GM21723 (cell line): ENCODE measurements around the gene NSG1.
A peak's percentile ranks its signal among the peaks of the same experiment; 100 is the strongest.

Source experiments
- ATAC-seq: cut with Tn5 transposase; IDR thresholded peaks from one replicate; pipeline ENCODE4 v1.9.1; 2021; ENCODE audit warnings: mild to moderate bottlenecking, moderate library complexity; ENCODE audit not compliant: unreplicated experiment

NSG1 gene

DNA sequence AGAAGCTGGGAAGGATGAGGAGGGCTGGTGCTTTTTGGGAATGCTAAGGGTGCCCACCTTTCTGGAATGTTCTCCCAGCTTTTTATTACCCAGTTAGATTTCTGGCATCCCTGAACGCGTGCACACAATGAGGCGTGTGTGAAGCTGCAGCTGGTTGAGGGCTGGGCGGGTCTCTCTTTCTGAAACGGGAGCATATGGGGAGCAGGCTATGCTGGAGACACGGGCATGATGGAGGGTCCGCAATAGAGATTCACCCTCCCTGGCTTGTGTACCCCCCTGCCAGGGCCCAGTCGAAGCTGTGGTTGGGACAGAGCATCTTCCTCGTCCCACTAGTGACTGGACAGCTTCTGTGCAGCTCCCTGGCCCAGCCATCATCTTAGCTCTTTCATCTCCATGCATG, 8.5 kb downstream of the NSG1 start:
- no peak for ATAC-seq

DNA sequence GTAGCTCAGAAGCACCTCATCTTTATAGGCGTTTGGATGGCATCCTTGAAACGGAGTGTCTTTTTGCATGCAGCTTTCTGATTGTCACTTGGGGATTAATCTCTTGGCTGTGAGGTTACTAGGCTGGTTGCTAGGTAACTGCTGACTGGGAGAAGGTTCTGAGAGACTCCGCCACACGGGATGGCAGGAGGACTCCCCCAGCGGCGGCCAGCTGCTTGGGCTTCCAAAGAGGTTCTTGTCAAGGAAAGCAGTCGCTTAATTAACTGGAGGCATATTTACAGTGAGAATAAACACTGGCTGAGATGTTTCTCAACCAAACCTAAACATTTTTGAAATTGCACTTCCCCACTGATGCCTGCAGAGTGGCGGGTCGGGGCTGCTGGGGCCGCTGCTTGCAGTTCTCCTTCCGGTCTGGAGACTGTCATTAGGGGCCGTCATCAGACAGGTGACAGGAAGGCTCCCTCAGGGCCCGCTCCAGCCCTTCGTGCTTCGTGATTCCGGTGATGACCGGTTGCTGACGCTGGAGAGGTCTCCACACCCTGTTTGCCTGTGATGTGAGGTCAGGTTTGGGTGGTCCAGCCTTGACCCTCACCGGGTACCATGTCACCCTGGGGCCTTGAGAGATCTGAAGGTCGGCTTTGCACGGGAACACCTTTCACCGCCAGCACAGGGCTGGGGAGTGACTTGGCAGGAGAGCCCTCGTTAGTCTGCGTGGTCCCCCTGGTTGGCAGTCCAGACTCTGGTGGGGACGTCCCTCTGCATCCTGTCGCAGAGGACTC, 9.1 kb downstream of the NSG1 start:
- peak; percentile 84 for ATAC-seq

GRCh38 chr4:4396628-4397440, 9.9 kb downstream of the NSG1 start:
- no peak for ATAC-seq

- no peak for ATAC-seq
Measured at GRCh38 chr4:4397441-4397819, 10.5 kb downstream of the NSG1 start.

- ATAC-seq = no peak
Measured at GRCh38 chr4:4398430-4398829, 11.5 kb downstream of the NSG1 start.

DNA sequence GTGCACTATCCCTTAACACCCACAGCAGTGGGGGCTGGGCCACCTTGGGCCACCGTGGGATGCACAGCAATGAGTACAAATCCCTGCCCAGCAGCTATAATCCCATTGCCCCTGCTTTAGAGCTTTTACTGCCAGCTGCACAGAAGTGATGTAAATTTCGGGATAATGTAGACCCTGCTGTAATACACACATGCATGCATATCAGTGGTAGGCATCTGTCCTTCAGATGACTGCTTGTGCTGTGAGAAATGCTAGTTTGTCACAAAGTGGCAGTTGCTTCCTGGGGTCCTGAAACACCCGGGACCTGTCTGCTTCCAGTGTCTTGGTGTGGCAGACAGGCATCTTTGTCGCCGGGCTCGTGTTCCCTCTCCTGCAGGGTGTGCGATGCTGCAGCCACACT, 14.1 kb downstream of the NSG1 start:
- ATAC-seq = no peak

DNA sequence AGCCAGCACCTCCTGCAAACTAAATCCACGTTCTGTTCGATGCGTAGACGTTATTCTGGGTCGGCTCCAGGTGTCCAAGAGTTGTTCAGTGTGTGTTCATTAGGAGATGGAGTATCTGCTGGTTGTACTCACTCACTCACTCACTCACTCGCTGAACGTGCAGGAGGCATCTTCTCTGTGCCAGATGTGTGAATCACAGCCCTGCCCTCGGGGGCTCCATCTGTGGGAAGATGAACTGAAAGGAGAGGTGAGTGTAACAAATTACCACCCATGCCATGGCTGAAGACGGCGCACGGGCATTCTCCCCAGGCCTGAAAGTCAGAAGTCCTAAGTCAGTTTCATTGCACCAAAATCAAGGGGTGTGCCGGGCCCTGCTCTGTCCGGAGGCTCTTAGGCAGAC, 16.1 kb downstream of the NSG1 start:
- no peak for ATAC-seq

DNA sequence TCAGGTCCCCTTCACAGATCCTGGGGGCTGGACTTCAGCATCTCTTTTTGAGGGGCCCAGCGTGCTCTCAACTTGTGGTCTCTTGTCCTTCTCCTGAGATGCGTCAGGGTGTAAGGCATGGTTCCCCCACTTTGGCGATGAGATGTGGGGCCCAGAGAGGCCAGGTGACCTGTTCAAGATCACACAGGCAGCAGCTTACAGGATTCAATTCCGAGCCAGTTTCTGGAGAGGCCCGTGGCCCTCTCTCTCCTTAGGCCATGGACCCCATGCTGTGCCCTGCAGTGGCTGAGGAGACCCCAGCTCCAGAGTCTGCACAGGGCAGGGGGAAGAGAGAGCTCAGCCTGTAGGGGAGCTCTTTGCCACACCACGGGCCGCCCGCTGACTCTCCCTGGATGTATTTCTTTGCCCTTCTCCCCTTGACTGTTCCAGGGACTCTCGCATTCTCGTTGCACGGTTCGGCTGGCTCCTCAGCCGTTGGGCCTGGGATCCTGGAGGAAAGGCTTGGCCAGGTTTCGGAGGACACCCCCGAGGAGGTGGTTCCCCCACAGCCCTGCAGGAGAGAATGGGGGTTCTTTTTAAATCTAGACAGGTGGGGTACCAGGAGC, 18.6 kb downstream of the NSG1 start:
- no peak for ATAC-seq

DNA sequence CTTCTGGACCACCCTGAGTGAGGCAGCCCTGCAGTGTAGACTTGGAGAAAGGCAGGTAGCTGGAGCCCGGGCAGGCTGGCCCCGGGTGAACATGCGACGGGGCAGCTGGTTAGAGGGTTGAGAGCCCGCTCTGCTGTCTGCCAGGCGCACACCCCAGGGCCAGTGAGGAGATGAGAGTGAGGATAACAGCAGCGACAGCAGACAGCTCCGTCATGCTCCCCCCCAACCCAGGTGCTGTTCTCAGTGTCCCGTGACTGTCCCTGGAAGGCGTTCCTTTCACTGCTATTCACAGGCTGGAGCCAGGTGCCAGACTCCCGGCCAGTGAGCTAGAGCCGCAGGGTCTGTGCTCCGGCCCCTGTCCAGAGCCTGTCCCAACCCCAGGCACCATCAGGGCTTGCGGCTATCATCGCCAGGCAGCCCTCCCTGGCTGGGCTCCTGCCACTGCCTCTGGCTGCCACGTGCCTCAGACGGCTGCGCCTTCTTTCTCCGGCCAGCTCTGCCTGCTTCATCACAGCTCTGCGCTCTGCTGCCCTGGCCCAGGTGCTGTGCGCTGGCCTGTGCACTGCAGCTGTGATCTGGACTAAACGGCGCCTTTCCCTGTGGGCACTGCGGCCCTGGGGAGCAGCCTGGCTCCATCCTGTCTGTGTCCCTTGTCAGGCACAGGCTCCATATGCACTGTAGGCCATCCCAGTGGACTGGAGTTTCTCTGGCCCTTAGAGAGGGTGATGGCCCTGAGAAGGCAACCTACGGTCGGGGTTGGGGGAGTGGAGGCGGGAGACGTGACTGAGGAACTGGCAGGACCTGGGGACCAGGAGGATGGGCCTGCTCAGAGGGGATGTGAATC, 19.8 kb downstream of the NSG1 start:
- no peak for ATAC-seq

- ATAC-seq = no peak
Measured at GRCh38 chr4:4407299-4408131, 20.6 kb downstream of the NSG1 start.

GRCh38 chr4:4408132-4408523, 21.2 kb downstream of the NSG1 start:
- ATAC-seq = no peak

DNA sequence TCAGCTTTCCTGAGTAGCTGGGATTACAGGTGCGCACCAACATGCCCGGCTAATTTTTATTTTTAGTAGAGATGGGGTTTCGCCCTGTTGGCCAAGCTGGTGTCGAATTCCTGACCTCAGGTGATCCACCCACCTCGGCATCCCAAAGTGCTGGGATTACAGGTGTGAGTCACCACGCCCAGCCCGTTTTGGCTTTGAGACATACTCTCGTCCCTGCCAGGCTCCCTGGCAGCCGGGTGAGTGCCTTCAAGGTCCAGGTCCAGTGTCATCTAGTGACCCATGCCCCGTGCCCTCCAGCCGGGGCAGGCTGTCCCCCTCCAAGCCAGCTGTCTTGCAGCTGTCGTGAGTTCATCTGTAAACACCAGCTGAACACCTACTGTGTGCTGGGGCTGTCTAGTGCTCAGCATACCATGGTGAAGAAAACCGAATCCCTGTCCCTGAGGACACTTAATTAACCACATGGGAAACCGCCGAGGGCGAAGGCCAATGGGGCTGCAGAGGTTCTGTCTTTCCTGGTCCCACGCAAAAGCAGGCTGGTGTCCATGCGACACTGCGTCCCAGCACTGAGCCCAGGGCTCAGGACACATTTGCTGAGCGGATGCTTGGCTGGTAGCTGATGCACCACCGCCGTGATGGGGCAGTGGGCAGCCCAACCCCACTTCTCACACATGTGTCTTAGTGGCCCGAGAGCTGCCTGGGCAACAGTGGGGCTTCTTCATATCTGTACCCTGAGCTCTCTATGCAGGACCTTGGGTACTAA, 21.9 kb downstream of the NSG1 start:
- ATAC-seq = no peak

- ATAC-seq = no peak
Measured at GRCh38 chr4:4409416-4410115, 22.7 kb downstream of the NSG1 start.

DNA sequence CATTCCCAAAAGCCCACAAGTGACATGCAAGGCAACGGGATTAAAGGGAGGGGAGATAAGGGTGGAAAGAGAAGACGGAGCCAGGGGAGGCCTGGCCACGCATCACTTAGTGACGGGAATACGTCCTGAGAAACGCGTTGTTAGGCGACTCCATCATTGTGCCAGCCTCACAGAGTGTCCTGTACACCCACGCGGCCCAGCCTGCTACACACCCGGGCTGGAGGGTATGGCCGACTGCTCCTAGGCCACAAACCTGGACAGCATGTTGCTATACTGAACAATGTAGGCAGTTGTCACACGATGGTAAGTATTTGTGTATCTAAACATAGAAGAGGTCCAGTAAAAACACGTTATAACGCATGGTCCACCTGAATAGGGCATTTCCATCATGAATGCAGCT, 23.4 kb downstream of the NSG1 start:
- ATAC-seq = no peak

- no peak for ATAC-seq
Measured at GRCh38 chr4:4411906-4412305, 25.0 kb downstream of the NSG1 start.

DNA sequence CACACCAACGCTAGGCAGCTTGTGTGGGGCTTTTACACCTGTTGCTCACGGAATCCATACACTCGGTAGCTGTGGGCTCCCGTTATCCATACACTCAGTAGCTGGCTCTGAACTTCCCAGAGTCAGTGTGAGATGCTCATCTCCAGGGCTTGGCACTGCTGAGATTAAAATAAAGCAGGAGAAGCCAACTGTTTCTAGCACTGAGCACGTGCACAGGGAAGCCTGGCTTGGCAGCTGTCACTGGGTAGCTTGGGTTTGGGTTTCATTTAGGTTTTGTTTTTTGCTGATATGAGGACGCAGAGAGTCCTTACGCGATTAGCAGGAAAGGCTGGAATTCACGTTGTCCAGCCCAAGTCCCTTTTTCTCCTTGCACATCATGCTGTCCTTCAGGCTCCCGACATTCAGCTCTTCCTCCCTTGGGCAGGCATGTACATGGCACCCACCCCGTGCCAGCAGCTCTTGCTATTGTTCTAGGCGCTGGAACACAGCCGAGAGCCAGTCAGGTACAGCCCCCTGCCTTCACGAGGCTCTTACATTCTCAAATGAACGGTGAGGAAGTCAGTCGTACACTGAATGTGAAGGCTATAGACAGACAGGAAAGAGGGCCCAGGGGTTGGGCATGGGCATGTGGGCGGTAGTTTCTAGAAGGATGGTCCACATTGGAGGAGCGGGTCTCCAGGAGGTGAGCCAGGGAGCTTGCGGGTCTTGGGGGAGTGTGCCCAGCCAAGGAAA, 25.9 kb downstream of the NSG1 start:
- ATAC-seq = no peak

DNA sequence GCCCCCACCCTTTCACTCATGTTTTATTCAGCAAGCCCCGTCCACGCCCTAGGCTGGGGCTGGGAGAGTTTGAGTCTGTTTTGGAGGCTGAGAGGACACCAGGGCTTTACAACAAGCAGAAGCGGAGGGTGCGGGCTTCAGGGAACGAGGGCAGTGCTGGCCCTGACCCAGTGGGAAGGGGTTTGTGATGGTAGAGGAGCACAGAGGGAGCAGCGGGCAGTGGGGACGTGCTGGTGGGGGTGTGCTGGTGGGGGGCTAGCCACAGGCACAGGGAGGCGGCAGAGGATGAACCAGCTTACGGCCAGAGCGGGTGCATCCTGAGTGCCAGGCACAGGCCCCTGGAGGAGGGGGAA, 26.4 kb downstream of the NSG1 start:
- no peak for ATAC-seq

GRCh38 chr4:4413806-4414205, 26.9 kb downstream of the NSG1 start:
- ATAC-seq = no peak
